ENCODE data around the gene SUSD4.

Gene SUSD4

DNA sequence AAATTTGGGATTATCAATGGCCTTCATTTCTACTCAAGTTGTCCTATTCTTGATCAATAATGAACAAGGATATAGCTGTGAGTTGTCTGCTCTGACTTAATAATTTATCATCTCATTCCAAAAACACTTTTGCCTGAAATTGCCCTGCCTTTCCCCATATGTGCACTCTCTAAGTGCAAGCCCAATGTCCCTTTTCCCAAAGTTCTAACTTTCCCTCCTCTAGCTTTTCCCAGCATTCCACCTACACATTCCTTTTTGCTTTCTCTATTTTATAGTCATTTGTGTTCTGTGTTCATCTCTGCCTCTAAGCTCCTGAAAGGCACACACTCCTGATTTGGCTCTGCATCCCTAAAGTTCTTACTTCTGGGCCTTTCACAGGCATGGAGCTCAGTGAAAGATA is 34.7 kb downstream of the SUSD4 start:
- no peak for DNase-seq

DNA sequence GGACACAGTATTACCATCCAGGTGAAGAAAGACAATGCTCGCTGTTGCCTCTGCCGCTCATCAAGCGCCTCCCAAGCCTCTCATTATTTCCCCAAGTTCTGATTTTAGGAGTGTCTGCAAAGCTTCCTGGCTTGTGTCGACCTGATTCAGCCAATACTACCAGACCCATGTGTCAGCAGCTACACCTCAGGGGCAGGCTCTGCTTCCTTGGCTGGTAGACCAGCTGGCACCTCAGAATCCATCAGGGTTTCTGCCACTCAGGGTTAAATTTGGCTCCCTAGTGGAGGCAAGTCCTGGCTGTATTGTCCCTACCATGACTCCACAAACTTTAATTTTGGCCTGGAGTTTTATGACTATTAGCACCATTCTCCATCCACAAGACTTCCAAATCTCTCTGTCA is 35.4 kb downstream of the SUSD4 start:
- DNase-seq, result no peak

DNA sequence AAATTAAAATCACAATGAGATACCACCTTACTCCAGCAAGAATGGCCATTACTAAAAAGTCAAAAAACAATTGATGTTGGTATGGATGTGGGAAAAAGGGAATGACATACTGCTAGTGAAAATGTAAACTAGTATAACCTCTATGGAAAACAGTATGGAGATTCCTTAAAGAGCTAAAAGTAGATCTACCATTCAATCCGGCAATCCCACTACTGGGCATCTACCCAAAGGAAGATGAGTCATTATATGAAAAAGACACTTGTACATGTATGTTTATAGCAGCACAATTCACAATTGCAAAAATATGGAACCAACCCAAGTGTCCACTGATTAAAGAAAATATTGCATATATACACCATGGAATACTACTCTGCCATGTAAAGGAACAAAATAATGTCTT is 37.2 kb downstream of the SUSD4 start:
- no peak for DNase-seq

DNA sequence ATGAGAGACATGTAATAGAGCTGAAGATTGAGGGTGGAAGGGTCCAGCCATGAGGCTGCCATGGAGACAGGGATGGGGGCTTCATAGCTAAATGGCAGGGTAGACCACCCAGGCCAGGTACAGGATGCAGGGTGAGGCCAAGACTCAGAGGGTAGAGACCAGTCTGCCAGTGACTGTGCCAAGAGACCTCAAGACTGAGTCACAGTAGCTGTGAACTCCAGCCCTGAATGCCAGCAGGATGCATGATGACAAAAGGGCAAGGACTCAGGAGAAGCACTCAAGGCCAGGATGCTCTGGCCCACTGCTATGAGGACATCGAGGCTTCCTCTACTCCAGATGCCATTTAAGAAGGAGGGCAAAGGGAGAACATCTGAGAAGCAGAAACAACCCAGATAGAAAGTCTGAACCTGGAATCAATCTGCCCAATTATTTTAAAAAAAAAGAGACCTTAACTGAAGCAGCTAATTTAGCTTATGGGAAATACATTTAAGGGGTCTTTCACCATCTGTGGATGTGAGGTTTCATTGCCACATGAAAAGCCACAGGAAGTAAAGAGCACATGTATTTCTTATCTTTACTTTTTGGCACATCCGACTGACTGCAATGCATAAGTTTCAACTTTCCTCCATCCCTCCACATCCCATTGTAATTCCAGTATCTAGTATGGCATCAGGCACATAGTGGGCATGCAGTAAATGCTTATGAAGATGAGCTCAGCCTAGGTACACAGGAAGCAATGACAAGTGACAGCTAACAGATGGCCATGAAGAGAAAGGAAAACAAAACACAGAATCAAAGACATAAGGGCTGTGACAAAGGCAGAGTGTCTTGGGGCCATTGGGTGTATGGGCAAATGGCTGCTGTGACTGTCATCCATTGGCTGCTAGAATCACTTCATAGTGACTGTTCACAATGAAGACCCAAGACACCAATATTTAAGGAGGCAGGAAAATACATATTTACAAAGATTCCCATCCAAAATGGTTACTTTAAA is 40.2 kb downstream of the SUSD4 start:
- DNase-seq, result no peak

DNA sequence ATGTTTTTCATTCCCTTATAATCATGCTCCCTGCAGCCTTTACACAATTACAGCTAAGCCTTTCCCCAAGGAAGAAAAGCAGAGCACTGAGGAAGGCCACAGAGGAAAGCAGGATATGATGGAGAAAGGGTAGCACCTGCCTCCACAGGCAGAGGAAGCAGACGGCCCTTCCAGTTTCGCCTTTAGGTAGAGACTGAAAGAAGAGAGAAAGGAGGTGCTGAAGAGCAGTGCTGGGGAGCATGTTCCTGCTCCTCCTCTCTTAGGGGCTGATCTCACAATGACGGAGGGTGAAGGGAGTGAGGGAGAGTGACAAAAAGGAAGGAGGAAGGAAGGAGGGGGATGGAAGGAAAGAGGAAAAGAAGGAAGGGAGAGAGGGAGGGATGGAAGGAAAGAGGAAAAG is 41.1 kb downstream of the SUSD4 start:
- DNase-seq, result no peak

DNA sequence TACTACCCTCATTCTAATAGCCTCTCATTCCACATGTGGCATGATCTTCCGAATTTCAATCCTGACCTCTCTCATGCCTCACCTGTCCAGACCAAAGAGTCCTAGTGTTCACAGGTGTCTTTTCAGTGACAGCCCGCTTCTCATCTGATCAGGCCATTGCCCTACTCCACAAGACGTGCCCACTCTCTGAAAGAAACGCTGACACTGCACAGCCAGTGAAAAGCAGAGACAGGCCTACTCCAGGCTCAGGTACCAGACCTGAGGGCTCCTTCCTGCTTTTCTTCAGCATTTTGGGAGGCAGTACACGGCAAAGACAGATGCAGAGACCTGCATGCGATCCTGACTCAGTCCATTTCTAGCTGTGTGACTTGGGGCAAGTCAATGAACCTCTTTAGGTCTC is 43.0 kb downstream of the SUSD4 start:
- no peak for DNase-seq

DNA sequence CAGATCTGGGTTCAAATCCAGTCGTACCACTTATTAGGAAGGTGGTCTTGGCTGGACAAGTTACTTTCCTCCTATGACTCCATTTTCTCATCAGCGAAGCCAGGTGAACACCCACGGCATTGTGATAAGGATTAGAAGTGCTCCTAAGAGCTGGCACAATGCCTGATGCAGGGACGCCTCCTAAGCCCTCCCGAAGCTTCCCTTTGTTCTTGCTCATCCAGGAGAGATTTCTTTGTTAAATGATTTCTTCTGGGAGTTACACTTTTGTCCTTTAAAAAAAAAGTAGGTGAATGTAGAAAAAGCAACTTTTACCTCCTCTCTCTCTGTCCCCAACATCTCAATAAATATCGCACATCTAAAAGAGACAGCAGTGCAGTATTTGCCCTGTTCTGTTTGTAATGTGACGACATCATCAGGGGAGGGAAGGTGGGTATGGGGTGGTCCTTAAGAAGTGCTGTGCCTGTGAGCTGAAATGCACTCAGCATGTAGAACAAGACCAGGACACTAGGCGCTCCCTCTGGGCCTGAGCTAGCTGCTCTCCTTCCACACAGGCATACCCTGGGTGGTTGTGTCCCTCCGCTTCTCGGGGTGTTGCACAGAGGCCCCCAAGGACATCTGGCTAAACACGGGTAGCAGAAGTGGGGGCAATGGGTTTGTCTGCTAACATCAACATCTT is 43.9 kb downstream of the SUSD4 start:
- DNase-seq, result no peak

DNA sequence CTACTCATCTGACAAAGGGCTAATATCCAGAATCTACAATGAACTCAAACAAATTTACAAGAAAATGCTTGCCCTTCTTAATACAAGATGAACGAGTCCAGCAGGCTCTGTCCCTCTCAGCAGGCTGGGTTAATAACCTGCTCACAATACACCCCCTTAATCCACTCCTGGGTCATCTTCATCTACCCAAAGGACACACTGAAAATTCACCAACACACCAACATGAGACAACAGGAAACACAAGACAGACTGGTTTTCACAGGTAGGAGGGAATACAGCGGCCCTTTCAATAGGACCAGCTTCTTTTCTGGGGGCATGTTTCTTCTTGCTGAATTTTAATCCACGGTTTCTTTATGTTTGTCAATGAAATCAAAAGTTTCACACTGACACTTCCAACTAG is 44.6 kb downstream of the SUSD4 start:
- DNase-seq, result no peak

DNA sequence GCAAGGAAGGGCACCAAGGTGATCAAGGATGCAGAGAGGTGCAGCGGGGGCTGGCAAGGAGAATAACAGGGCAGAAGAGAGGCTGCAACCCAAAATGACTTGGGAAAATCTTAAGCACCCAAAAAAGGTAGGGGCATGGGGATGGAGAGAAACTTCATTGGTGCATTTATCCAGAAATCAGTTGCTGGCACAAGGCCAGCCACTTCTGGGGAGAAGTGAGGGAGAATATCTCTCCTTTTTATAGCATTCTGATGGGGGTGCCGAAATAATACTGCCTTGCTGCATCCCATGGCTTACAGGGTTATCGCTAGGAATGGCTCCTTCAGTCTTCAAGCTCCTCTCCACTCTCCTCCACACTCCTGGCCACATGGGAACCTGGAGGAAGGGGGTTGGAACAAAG is 47.9 kb downstream of the SUSD4 start:
- no peak for DNase-seq

DNA sequence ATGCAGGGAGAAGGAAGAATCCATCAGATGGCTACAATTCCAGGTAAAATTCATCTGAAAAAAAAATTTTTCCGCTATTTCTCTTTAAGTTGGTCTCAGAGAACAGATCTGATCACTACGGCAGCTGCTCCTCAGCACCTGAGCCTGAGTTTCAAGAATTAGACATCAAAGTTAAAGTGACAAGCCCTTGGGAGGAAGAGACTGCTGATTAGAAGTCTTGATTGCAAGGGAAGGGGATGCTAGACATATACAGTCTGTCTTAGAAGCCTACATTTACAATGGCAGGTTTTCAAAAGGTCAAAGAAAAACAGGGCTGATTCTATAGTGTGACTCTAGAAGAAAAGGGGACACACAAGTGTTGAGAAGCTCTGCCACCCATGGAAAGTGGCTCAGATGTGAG is 48.3 kb downstream of the SUSD4 start:
- DNase-seq, result no peak

DNA sequence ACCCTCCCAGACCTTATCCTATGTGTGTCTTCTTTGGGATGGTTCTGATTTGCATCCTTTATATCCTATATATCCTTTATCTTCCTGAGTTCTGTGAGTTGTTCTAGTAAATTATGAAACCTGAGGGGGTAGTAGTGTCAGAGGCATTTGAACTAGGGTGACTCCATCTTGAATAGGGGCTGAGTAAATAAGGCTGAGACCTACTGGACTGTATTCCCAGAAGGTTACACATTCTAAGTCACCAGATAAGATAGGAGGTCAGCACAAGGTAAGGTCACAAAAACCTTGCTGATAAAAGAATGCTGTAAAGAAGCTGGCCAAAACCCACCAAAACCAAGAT is 50.6 kb downstream of the SUSD4 start:
- no peak for DNase-seq

DNA sequence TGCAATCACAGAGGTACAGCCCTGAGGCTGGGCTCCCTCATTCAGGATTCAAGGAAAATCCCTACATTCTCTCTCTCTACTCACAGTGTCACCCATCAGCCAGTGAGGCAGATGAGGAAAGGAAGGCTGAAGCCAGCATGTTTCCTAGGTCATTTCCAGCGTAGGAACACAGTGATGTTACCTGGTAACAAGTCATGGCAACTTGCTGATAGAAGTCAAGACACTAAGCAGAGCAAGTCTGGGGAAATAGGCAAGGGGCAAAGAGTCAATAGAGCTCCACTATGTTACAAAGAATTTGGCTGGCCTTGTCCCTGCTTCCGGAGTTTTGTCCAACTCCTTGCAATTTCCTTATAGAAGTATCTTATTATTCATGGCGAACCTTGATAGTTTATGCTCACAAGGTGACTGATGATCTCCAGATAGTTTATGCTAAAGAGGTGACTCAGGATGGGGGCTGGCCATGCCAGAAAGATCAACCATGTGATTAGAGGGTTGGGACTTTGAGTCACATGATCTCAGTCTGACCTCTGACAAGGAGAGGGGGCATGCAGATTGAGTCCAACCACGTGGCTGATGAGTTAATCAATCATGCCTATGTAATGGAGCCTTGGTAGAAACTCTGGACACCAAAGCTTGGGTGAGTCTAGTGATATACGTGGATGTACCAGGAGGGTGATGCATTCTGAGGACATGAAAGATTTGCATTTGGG is 51.1 kb downstream of the SUSD4 start:
- no peak for DNase-seq

DNA sequence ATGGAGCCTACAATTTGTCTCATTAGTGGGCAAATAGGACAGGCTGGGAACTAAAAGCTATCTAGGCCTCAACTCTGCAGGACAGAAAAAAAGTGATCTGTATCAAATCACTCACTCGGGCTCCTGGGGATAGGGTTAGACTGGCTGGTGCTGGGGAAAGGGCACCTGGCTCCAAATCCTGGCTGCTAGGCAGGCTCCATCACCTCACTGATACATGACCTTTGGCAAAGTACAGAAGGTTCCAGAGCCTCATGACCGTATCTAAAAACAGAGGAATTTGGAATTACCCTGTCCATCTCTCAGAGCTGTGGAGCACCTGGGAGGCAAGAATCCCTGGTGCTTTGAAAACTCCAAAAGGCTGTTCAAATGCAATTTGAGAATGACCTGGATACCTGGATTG is 51.7 kb downstream of the SUSD4 start:
- DNase-seq, result no peak

DNA sequence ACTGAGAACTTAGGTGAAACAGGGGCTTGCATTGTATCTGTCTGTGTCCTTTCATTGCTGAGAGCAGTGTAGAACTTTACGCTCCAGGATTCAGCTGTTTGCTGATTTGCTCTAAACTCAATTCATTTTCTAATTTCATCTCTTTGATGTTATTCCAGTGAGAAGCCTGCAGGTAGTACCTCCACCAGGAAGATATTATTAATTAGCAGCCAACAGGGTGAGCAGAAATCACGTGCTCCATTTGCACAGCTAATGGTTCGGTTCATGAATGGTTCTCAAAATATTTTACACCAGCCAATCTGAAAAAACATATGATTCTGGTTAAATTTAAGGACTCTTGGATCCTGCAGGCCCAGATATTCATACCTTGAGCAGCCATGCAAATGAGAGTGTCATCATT is 52.1 kb downstream of the SUSD4 start:
- DNase-seq, result no peak

DNA sequence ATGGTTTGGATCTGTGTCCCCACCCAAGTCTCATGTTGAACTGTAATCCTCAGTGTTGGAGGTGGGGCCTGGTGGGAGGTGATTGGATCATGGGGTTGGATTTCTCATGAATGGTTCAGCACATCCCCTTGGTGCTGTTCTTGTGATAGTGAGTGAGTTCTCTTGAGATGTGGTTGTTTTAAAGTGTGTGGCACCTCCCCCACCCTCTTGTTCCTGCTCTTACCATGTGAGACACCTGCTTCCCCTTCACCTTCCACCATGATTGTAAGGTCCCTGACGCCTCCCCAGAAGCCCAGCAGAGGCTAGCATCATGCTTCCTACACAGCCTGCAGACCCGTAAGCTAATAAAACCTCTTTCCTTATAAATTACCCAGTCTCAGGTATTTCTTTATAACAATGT is 55.8 kb downstream of the SUSD4 start:
- DNase-seq, result no peak

DNA sequence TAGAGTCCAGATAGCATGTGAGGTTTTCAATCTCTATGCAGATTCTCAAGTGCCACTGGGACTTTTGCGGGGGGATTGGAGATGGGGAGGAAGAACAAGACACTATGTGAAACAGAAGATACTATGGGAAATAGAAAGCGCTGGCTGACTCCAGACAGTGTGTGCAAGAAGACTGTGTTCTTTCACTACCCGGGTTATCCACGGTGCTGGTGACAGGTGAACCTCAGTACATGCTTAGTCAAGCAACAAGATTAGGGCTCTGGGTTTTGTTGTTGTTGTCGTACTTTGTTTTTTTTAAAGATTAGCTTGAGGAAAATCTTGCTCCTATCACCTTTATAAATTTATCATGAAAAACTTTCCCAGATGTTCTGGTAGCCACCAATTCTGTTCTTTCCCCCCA is 56.4 kb downstream of the SUSD4 start:
- DNase-seq, result no peak

DNA sequence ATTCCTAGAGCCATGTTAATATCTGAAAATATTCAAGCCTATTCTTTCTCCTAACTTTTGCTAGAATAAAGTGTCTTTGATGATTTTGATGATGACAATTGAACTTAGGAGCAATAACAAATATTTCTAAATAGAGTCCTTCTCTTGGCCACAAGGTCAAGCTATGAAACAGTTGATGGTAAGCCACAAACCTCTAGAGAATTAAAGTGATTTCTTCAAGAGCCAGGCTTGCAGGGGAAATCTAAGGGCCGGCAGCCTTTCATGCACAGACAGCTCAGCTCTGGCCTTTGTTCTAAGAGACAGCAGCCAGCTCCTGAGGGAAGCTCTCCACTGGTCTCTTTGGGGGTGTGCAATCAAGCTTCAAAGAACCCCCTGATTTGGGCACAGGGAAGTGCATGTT is 59.0 kb downstream of the SUSD4 start:
- no peak for DNase-seq

DNA sequence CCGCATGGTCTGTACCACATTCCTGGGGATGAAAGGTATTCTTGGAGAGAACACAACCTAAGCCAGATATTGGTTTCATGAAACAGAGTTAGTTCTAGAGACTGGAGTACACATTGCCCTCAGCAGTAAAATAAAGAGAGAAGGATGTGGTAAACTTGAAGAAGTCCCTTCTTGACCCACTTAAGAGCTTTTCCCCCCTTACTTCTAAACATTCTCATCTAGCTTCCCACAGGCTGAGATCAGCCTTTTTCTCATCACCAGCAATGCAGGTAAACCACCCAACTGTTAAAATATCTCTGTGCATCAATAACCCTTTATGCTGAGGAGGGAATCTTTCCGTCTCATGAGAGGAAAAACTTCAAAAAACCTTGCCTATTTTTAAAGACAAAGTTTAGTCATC is 62.6 kb downstream of the SUSD4 start:
- DNase-seq, result no peak

DNA sequence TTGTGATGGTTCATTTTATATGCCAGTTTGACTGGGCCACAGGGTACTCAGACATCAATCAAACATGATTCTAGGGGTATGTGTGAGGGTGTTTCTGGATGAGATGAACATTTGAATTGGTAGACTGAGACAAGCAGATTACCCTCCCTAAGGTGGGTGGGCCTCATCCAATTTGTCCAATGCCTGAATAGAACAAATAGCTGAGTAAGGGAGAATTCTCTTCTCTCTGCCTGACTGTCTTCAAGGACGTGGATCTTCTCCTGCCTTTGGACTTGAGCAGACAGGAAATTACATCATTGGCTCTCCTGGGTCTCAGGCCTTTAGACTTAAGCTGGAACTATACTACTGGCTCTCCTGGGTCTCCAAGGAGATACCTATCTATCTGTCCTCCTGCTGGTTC is 64.4 kb downstream of the SUSD4 start:
- DNase-seq, result no peak

DNA sequence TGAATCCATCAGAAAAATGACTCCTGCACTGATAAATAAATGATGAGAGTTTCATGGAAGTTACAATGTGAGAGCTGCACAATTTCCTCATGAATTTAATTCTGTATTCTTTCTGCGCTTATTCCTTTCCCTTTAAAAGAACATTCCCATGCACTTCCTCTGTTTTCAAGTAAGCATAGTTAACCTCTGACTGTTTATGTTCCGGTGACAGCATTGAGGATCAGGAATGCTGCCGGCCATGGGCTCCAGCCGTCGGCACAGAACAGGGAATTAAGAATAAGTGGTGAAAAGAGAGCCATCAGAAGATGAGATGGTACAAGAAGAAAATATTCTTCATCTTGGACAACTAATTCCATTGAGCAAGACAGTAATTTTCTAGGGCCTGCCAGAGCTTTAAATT is 65.3 kb downstream of the SUSD4 start:
- no peak for DNase-seq

DNA sequence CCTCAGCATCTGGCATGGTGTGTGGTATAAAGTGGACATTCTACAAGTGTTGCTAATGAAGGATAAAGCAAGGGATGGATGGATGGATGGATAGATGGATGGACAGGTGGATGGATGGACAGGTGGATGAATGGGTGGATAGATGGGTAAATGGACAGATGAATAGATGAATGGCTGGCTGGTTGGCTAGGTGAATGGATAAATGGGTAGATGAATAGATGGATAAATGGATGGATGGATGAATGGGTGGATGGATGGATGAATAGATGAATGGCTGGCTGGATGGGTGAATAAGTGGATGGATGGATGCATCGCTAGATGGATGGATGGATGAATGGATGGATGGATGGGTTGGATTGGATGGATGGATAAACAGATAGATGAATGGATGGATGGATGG is 66.2 kb downstream of the SUSD4 start:
- no peak for DNase-seq

DNA sequence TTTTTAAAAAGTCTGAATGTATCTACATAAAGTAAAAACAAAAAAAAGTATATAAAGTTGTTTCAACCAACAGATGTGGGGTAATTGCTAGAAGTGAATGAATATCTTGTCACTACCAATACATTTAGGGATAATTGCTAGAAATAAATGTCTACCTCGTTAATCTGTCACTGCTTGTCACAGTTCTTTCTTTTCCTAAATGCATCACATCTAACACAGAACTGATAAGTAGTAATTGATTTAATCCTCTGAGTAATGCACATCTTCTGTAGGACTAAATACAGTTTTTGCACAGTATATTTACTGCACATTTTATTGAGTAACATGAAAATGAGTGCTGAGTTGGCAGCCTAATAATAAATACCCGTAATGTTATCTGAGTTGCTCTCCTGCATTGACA is 72.2 kb downstream of the SUSD4 start:
- DNase-seq, result no peak

DNA sequence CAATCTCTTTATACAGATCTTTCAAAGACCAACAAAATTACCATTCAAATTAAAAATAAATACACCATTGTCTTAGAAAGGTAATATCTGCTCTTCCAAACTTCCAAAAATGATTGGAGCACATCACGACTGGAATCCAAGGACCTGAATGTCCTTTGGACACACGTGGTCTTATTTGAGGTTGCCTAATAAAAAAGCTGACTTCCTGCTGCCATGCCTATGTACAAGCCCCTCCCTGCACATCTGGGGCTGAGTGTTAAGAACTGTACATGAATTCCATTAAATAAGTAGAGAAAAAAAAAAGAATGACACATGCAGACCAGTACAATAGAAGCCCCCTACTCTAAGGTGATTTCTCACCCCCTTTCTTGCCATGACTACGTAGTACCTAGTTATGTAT is 73.6 kb downstream of the SUSD4 start:
- no peak for DNase-seq

DNA sequence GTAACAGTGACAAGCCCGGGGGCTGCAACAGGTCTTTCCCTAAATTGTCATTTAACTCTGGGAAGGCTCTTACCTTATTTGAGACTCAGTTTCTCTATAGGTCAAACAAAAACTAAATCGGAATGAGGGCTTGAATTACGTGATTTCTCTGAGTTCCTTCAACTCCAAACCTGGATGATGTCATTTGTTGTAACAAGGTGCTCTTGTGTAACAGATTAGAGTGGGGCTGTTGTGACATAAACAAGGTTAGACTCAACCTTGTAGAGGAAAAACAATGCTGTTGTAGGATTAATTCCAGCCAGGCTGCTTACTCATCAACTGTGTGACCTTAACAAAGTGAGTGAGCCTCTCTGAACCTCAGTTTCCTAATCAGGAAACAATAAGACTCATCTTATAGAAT is 74.4 kb downstream of the SUSD4 start:
- DNase-seq, result no peak

Measured in CD4-positive, alpha-beta T cell treated with Interferon gamma for 1 hour (primary cell).